ENCODE results near the gene PHF13. TPM values are rescaled to one million over a fixed set of nuclear protein-coding genes. Genes with fewer than 3 reads are reported as not detected.

PHF13 gene
- total and polyA plus RNA-seq, 2 of the 4 experiments (the other 2 are of a cell fraction), result 7.3 to 9.8 TPM

DNA sequence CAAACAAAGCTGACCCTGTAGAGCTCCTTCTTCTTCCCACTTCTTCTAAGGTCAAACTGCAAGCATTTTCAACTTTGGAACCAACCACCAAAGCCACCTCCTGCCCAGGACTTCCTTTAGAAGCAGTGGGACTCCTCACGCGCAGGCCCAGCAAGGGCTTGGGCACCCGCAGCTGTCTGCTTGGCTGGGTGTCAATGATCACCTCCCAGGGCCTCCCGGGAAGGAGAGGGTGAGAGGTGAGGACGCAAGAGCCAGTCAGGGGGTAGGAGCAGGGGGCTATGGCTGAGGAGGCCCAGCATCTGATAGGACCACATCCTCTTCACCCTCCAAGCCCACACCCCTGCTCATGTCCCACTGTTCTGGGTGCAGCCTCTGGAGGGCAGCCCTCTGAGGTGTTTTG, 21.1 kb upstream of the PHF13 start:
- Histone ChIP-seq H3K4me2 (ENCODE audit: low read depth, low read length) (no peak overlapping the region), H2BK5ac (ENCODE audit: low read depth, low read length, poor library complexity, severe bottlenecking) (no peak overlapping the region), H3K23ac (ENCODE audit: low read depth, low read length) (no peak overlapping the region), H2AFZ (replicated peaks; ENCODE audit: low read length, poor library complexity) (no peak overlapping the region), H3K27me3 (ENCODE audit: control insufficient read depth, insufficient read depth, low read length) (no peaks in the 10 kb centered on the region), H3K36me3 (ENCODE audit: control insufficient read depth, insufficient read depth, low read length) (peaks cover 94% of the 10 kb centered on the region), H2BK120ac (ENCODE audit: low read depth, low read length) (no peak overlapping the region), H2AK9ac (replicated peaks; ENCODE audit: low read depth, low read length, poor library complexity) (no peak overlapping the region), H4K5ac (ENCODE audit: low read depth, low read length) (no peak overlapping the region), H3K79me1 (ENCODE audit: low read depth in 1 of 2, low read length in 2 of 2) (peaks cover 8 to 79% of the 10 kb centered on the region in 2 experiments), H3K9ac (ENCODE audit: low read depth, low read length) (no peak overlapping the region), H3K4me3 (ENCODE audit: insufficient read depth, low read depth, low read length) (no peak overlapping the region), H3K9me3 (ENCODE audit: control insufficient read depth, insufficient read depth, low read length) (no peaks in the 10 kb centered on the region), H2AK5ac (ENCODE audit: low read depth, low read length) (no peak overlapping the region), H2BK20ac (ENCODE audit: low read depth, low read length) (no peak overlapping the region), H4K91ac (ENCODE audit: insufficient read depth, low read depth, low read length) (no peak overlapping the region), H3K27ac (ENCODE audit: insufficient read depth, low read length) (no peak overlapping the region), H4K20me1 (ENCODE audit: insufficient read depth, low read length) (peaks cover 78% of the 10 kb centered on the region), H3K4me1 (ENCODE audit: control insufficient read depth, insufficient read depth, low read length) (no peaks in the 10 kb centered on the region; the same call in 1 of the 2 replicates), H3K18ac (ENCODE audit: low read depth, low read length) (no peak overlapping the region), H4K8ac (ENCODE audit: low read depth in 2 of 2, low read length in 2 of 2) (no peak overlapping the region), H2BK15ac (ENCODE audit: low read depth, low read length) (no peak overlapping the region), H3K9me1 (ENCODE audit: insufficient read depth, low read length) (no peaks in the 10 kb centered on the region), H3K56ac (ENCODE audit: extremely low read depth, insufficient read depth, low read length) (no peak overlapping the region), H3K14ac (replicated peaks; ENCODE audit: low read depth, low read length) (no peak overlapping the region), H3K4ac (ENCODE audit: low read depth, low read length) (no peak overlapping the region)
- ATAC-seq (ENCODE audit: low read depth), result no peak
- POLR2A ChIA-PET (ENCODE audit: unreplicated experiment), result no interaction called here
- intact Hi-C loops (cut with micrococcal nuclease), result no loop called here
- CTCF ChIA-PET, result no interaction called here
- DNase-seq, result no peak
- dilution Hi-C loops (cut with HindIII; ENCODE audit: low sequenced_read_pairs, unreplicated experiment), result no loop called here
- TF ChIP-seq MAZ (IDR thresholded peaks at IDR 0.05; ENCODE audit: borderline replicate concordance, low read depth, low read length) (no peak), BHLHE40 (IDR thresholded peaks at IDR 0.05; ENCODE audit: low read depth, low read length) (no peak), SMC3 (IDR thresholded peaks at IDR 0.05; ENCODE audit: low read depth, low read length) (no peak), RCOR1 (IDR thresholded peaks at IDR 0.05; ENCODE audit: insufficient replicate concordance, low read length) (no peak), MXI1 (IDR thresholded peaks at IDR 0.05; ENCODE audit: borderline replicate concordance, low read depth, low read length) (no peak), RFX5 (IDR thresholded peaks at IDR 0.05; ENCODE audit: low read depth, low read length) (no peak), CEBPB (IDR thresholded peaks at IDR 0.05; ENCODE audit: low read depth, low read length) (no peak), RAD21 (IDR thresholded peaks at IDR 0.05; ENCODE audit: low read length) (no peak), MAFK (IDR thresholded peaks at IDR 0.05; ENCODE audit: low read depth, low read length) (no peak), POLR2A (IDR thresholded peaks at IDR 0.05; ENCODE audit: low read depth, low read length) (no peak), NFE2L2 (IDR thresholded peaks at IDR 0.05; ENCODE audit: low read depth, low read length) (no peak), CHD1 (IDR thresholded peaks at IDR 0.05; ENCODE audit: low read depth, low read length) (no peak), FOS (IDR thresholded peaks at IDR 0.05; ENCODE audit: low read depth, low read length) (no peak)
- TF ChIP-seq, protein P1, sequence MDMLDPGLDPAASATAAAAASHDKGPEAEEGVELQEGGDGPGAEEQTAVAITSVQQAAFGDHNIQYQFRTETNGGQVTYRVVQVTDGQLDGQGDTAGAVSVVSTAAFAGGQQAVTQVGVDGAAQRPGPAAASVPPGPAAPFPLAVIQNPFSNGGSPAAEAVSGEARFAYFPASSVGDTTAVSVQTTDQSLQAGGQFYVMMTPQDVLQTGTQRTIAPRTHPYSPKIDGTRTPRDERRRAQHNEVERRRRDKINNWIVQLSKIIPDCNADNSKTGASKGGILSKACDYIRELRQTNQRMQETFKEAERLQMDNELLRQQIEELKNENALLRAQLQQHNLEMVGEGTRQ (IDR thresholded peaks at IDR 0.05; ENCODE audit: low read depth, low read length), result no peak
- TF ChIP-seq, protein P2, sequence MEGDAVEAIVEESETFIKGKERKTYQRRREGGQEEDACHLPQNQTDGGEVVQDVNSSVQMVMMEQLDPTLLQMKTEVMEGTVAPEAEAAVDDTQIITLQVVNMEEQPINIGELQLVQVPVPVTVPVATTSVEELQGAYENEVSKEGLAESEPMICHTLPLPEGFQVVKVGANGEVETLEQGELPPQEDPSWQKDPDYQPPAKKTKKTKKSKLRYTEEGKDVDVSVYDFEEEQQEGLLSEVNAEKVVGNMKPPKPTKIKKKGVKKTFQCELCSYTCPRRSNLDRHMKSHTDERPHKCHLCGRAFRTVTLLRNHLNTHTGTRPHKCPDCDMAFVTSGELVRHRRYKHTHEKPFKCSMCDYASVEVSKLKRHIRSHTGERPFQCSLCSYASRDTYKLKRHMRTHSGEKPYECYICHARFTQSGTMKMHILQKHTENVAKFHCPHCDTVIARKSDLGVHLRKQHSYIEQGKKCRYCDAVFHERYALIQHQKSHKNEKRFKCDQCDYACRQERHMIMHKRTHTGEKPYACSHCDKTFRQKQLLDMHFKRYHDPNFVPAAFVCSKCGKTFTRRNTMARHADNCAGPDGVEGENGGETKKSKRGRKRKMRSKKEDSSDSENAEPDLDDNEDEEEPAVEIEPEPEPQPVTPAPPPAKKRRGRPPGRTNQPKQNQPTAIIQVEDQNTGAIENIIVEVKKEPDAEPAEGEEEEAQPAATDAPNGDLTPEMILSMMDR (conservative IDR thresholded peaks at IDR 0.05; ENCODE audit: low read depth, low read length), result no peak
- TF ChIP-seq, protein P3, sequence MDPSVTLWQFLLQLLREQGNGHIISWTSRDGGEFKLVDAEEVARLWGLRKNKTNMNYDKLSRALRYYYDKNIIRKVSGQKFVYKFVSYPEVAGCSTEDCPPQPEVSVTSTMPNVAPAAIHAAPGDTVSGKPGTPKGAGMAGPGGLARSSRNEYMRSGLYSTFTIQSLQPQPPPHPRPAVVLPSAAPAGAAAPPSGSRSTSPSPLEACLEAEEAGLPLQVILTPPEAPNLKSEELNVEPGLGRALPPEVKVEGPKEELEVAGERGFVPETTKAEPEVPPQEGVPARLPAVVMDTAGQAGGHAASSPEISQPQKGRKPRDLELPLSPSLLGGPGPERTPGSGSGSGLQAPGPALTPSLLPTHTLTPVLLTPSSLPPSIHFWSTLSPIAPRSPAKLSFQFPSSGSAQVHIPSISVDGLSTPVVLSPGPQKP (IDR thresholded peaks at IDR 0.05; ENCODE audit: borderline replicate concordance, low read depth, low read length), result no peak
- no CpG with 5 or more reads among the region's 5 CpGs for WGBS, 2 experiments (ENCODE audit: extremely low coverage in 2 of 2, insufficient read length in 1 of 2)
- in situ Hi-C loops (cut with MboI; ENCODE audit: low sequenced_read_pairs), result no loop called here
- no TSS peak for BruUV-seq (replicated peaks)
